Body of pancreas (tissue), 4 donors: ENCODE measurements around the gene SOX13. TPM values are rescaled to one million over a fixed set of nuclear protein-coding genes. Genes with fewer than 3 reads are reported as not detected.
A peak's percentile ranks its signal among the peaks of the same experiment; 100 is the strongest.

ENCODE experiments used
- ATAC-seq: fragments of 150-250 bp; one replicate; pipeline ENCODE4 v1.9.1; 2016
- DNase-seq, 4 donors: peaks; one replicate each; pipeline ENCODE4 v3.0.0-alpha.2; 2019
- H3K27ac ChIP-seq, 4 donors: fragments of 200-600 bp; sonication (generic); 1 replicate in 3 of 4; 2 replicates in 1 of 4; pipeline versions ENCODE4 v1.5.1 to v1.6.1; 2016 to 2019; ENCODE audit warnings: mild to moderate bottlenecking in 1 of 4, mixed read lengths in 1 of 4, moderate library complexity in 1 of 4
- H3K27me3 ChIP-seq, 2 donors: fragments of 200-600 bp; sonication (generic); one replicate each; pipeline ENCODE4 v1.6.0; 2016; ENCODE audit warnings: mild to moderate bottlenecking in 1 of 2
- H3K36me3 ChIP-seq, 2 donors: fragments of 200-600 bp; sonication (generic); replicated peaks in 1 of 2; 2 replicates each; pipeline ENCODE4 v1.5.1; 2016; ENCODE audit warnings: low read depth in 2 of 2; ENCODE audit not compliant: insufficient read depth in 1 of 2
- H3K4me1 ChIP-seq: fragments of 200-600 bp; sonication (generic); one replicate; pipeline ENCODE4 v1.6.0; 2016
- H3K4me3 ChIP-seq, 2 donors: fragments of 200-600 bp; sonication (generic); 1 replicate in 1 of 2; 2 replicates in 1 of 2; pipeline ENCODE4 v1.5.1; 2016 to 2019
- H3K9me3 ChIP-seq, 3 donors: fragments of 200-600 bp; sonication (generic); 1 replicate in 2 of 3; 2 replicates in 1 of 3; pipeline ENCODE4 v1.5.1; 2016
- POLR2A ChIP-seq, 3 donors: fragments of 450-650 bp; IDR thresholded peaks; one replicate each; pipeline ENCODE4 v1.6.1; 2016; ENCODE audit warnings: antibody characterized with exemption in 3 of 3, mild to moderate bottlenecking in 2 of 3
- WGBS, 2 donors: methylation state at CpG; one replicate each; pipeline ENCODE4 v1.1.5; 2017; 5-methylcytosine and 5-hydroxymethylcytosine counted together
- intact Hi-C: fragments of 100-400 bp; cut with DNase I; formaldehyde crosslinking; loops from one replicate; pipeline ENCODE4 v1.15.1; 2023
- total RNA-seq, 2 donors: library from RNA; depleted of rRNA; stranded (reverse); fragments of >200 nt; gene quantifications; one replicate each; pipeline ENCODE4 v1.1.0, GENCODE V29; 2016
- TF ChIP-seq, protein P1 (sequence below), 7 experiments: fragments of 450-650 bp in 4 of 7; fragments of 200-600 bp in 3 of 7; sonication (generic) in 3 of 7; IDR thresholded peaks; one replicate each; pipeline ENCODE4 v1.5.1; 2016 to 2019; ENCODE audit warnings: antibody characterized with exemption in 7 of 7

Gene SOX13
- total RNA-seq, 2 donors from 2014 or later, result 29.6 to 37.2 TPM

- Histone ChIP-seq H3K36me3 (no peaks in the 10 kb centered on the region), H3K4me1 (no peaks in the 10 kb centered on the region), H3K9me3 (no peaks in the 10 kb centered on the region), H3K4me3 (no peak overlapping the region), H3K27ac (no peak overlapping the region), H3K27me3 (no peaks in the 10 kb centered on the region)
- ATAC-seq (no peak), DNase-seq (no peak)
- WGBS, 2 donors, result 95% methylated on average over 2 of the region's 2 CpGs
- no peak for TF ChIP-seq POLR2A (IDR thresholded peaks at IDR 0.05)
- TF ChIP-seq, protein P1, sequence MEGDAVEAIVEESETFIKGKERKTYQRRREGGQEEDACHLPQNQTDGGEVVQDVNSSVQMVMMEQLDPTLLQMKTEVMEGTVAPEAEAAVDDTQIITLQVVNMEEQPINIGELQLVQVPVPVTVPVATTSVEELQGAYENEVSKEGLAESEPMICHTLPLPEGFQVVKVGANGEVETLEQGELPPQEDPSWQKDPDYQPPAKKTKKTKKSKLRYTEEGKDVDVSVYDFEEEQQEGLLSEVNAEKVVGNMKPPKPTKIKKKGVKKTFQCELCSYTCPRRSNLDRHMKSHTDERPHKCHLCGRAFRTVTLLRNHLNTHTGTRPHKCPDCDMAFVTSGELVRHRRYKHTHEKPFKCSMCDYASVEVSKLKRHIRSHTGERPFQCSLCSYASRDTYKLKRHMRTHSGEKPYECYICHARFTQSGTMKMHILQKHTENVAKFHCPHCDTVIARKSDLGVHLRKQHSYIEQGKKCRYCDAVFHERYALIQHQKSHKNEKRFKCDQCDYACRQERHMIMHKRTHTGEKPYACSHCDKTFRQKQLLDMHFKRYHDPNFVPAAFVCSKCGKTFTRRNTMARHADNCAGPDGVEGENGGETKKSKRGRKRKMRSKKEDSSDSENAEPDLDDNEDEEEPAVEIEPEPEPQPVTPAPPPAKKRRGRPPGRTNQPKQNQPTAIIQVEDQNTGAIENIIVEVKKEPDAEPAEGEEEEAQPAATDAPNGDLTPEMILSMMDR (IDR thresholded peaks at IDR 0.05), result no peak
- intact Hi-C loops, result no loop called here
Measured at GRCh38 chr1:204053893-204054292, 19.0 kb upstream of the SOX13 start.

DNA sequence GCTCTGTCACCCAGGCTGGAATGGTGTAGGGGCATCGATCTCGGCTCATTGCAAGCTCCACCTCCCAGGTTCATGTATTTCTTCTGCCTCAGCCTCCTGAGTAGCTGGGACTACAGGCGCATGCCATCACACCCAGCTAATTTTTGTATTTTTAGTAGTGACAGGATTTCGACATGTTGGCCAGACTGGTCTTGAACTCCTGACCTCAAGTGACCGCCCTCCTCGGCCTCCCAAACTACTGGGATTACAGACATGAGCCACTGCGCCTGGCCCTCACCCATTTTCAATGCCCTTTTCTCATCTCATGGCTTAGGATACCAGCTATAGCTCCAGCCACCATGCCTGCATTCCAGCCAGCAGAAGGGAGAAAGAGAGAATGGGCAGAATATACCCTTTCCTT lies 12.9 kb upstream of the SOX13 start:
- intact Hi-C loops, result loop anchor here (10.0 kb wide), 1 partner anchor 185 kb away; no protein-coding TSS in a partner anchor
- no peak overlapping the region for H3K27ac ChIP-seq
- no peaks in the 10 kb centered on the region for H3K27me3 ChIP-seq
- no peak overlapping the region for H3K4me3 ChIP-seq
- no peaks in the 10 kb centered on the region for H3K9me3 ChIP-seq
- no peaks in the 10 kb centered on the region for H3K4me1 ChIP-seq
- H3K36me3 ChIP-seq, result no peaks in the 10 kb centered on the region
- DNase-seq (no peak), ATAC-seq (no peak)
- TF ChIP-seq POLR2A (IDR thresholded peaks at IDR 0.05), result no peak
- TF ChIP-seq, protein P1 (IDR thresholded peaks at IDR 0.05), result no peak
- WGBS, 2 donors, result 94 to 97% methylated on average over 4 to 7 of the region's 7 CpGs

GRCh38 chr1:204062106-204062505 lies 10.8 kb upstream of the SOX13 start:
- no peak overlapping the region for H3K4me3 ChIP-seq
- no peak overlapping the region for H3K27ac ChIP-seq
- ATAC-seq (no peak), DNase-seq (no peak)
- no peaks in the 10 kb centered on the region for H3K27me3 ChIP-seq
- no peaks in the 10 kb centered on the region for H3K4me1 ChIP-seq
- TF ChIP-seq, protein P1 (IDR thresholded peaks at IDR 0.05), result no peak
- no peak for TF ChIP-seq POLR2A (IDR thresholded peaks at IDR 0.05)
- no peaks in the 10 kb centered on the region for H3K9me3 ChIP-seq
- no peaks in the 10 kb centered on the region for H3K36me3 ChIP-seq
- 47 to 92% methylated on average over 2 of the region's 2 CpGs for WGBS, 2 donors
- intact Hi-C loops, result loop anchor here (10.0 kb wide), 1 partner anchor 187 kb away; no protein-coding TSS in a partner anchor

- H3K27me3 ChIP-seq, result no peaks in the 10 kb centered on the region
- H3K36me3 ChIP-seq, result no peaks in the 10 kb centered on the region
- WGBS, 2 donors, result 72 to 75% methylated on average over 8 of the region's 8 CpGs
- H3K27ac ChIP-seq, result no peak overlapping the region
- peak in 3 of 4 donors; percentile 43 to 44 (median 43) for DNase-seq
- intact Hi-C loops, result loop anchor here (10.0 kb wide), 1 partner anchor 191 kb away; no protein-coding TSS in a partner anchor
- peak; percentile 65 for ATAC-seq
- no peaks in the 10 kb centered on the region for H3K4me1 ChIP-seq
- no peak overlapping the region for H3K4me3 ChIP-seq
- H3K9me3 ChIP-seq, result no peaks in the 10 kb centered on the region
- TF ChIP-seq, protein P1 (IDR thresholded peaks at IDR 0.05), result no peak
- no peak for TF ChIP-seq POLR2A (IDR thresholded peaks at IDR 0.05)
Measured at GRCh38 chr1:204065174-204065985, 7.5 kb upstream of the SOX13 start.

GRCh38 chr1:204065986-204066300 lies 7.0 kb upstream of the SOX13 start:
- Histone ChIP-seq H3K9me3 (no peaks in the 10 kb centered on the region), H3K4me1 (no peaks in the 10 kb centered on the region), H3K36me3 (no peaks in the 10 kb centered on the region), H3K4me3 (no peak overlapping the region), H3K27ac (no peak overlapping the region), H3K27me3 (no peaks in the 10 kb centered on the region)
- intact Hi-C loops, result loop anchor here (10.0 kb wide), 1 partner anchor 191 kb away; no protein-coding TSS in a partner anchor
- DNase-seq (no peak), ATAC-seq (no peak)
- 84 to 89% methylated on average over 7 of the region's 7 CpGs for WGBS, 2 donors
- no peak for TF ChIP-seq POLR2A (IDR thresholded peaks at IDR 0.05)
- TF ChIP-seq, protein P1 (IDR thresholded peaks at IDR 0.05), result no peak
